Hematopoietic multipotent progenitor cell treated with erythropoietin and hydrocortisone succinate and interleukin-3 and kit ligand, for 8 days (in vitro differentiated cells): Measurements from ENCODE around the gene PSMA3.
"Not testable (repeated sequence)": the region's sequence is repeated elsewhere in the genome, so short reads cannot be mapped to it uniquely, and the experiment has no call there.

ENCODE experiments used
- DNase-seq: peaks from one replicate; pipeline ENCODE4 v3.0.0-alpha.2; 2015

PSMA3 gene

GRCh38 chr14:58244556-58245387, at the start of gene PSMA3:
Gene PSMA3, plus strand, starts transcription at chr14:58244843. Its CDS starts 78 bp downstream, at chr14:58244921.
- DNase-seq = peak; percentile 98

- peak; percentile 36 for DNase-seq
Observed at GRCh38 chr14:58196198-58196597, 48.4 kb upstream of the PSMA3 start.

GRCh38 chr14:58198086-58198485, 46.6 kb upstream of the PSMA3 start:
- no peak for DNase-seq

- peak; percentile 86 for DNase-seq
Observed at GRCh38 chr14:58199726-58200479, 44.7 kb upstream of the PSMA3 start, which contains the start of gene ACTR10. Gene ACTR10, plus strand, starts transcription at chr14:58200149. Its CDS starts 69 bp downstream, at chr14:58200218.

GRCh38 chr14:58200480-58200841, 44.2 kb upstream of the PSMA3 start:
- no peak for DNase-seq

- DNase-seq = peak; percentile 25
Observed at GRCh38 chr14:58200846-58201245, 43.8 kb upstream of the PSMA3 start.

- peak; percentile 44 for DNase-seq
Observed at GRCh38 chr14:58213176-58213575, 31.5 kb upstream of the PSMA3 start.

- peak; percentile 46 for DNase-seq
Observed at GRCh38 chr14:58215191-58215914, 29.3 kb upstream of the PSMA3 start.

- DNase-seq = no peak
Observed at GRCh38 chr14:58216544-58216943, 28.1 kb upstream of the PSMA3 start.

GRCh38 chr14:58227096-58227819, 17.4 kb upstream of the PSMA3 start:
- DNase-seq = no peak

- peak; percentile 43 for DNase-seq
Observed at GRCh38 chr14:58238252-58239243, 6.1 kb upstream of the PSMA3 start.

GRCh38 chr14:58239244-58240195, 5.1 kb upstream of the PSMA3 start:
- DNase-seq = peak; percentile 85

- DNase-seq = peak; percentile 82
Observed at GRCh38 chr14:58243790-58244555, 670 bp upstream of the PSMA3 start.

GRCh38 chr14:58245562-58245961, 919 bp downstream of the PSMA3 start:
- no peak for DNase-seq

GRCh38 chr14:58249611-58250010, 5.0 kb downstream of the PSMA3 start:
- no peak for DNase-seq

- no peak for DNase-seq
Observed at GRCh38 chr14:58258156-58258555, 13.5 kb downstream of the PSMA3 start.

GRCh38 chr14:58262005-58262404, 17.4 kb downstream of the PSMA3 start:
- not testable (repeated sequence) for DNase-seq

GRCh38 chr14:58265401-58265800, 20.8 kb downstream of the PSMA3 start:
- DNase-seq = no peak

GRCh38 chr14:58270628-58271027, 26.0 kb downstream of the PSMA3 start:
- DNase-seq = no peak
